HG03469 (cell line): ENCODE data around the gene CSPG4.
"Not testable (repeated sequence)": the region's sequence is repeated elsewhere in the genome, so short reads cannot be mapped to it uniquely, and the experiment has no call there.

Experiments used
- ATAC-seq: cut with Tn5 transposase; IDR thresholded peaks from one replicate; pipeline ENCODE4 v1.9.1; 2021; ENCODE audit warnings: mild to moderate bottlenecking, moderate library complexity, moderate number of reproducible peaks; ENCODE audit not compliant: unreplicated experiment

CSPG4 gene

GRCh38 chr15:75742346-75742745, 29.7 kb upstream of the CSPG4 start:
- not testable (repeated sequence) for ATAC-seq

GRCh38 chr15:75739791-75740190, 27.1 kb upstream of the CSPG4 start:
- no peak for ATAC-seq

GRCh38 chr15:75738647-75739325, 26.1 kb upstream of the CSPG4 start:
- ATAC-seq = peak; percentile 72

- ATAC-seq = no peak
These were observed 25.5 kb upstream of the CSPG4 start for GRCh38 chr15:75738014-75738646.

- not testable (repeated sequence) for ATAC-seq
These were observed 24.7 kb upstream of the CSPG4 start for GRCh38 chr15:75737116-75738013.

GRCh38 chr15:75736256-75736655, 23.6 kb upstream of the CSPG4 start:
- no peak for ATAC-seq

- ATAC-seq = not testable (repeated sequence)
These were observed 22.5 kb upstream of the CSPG4 start for GRCh38 chr15:75734861-75735760.

- no peak for ATAC-seq
These were observed 21.4 kb upstream of the CSPG4 start for GRCh38 chr15:75733761-75734651.

GRCh38 chr15:75732809-75733451, 20.3 kb upstream of the CSPG4 start:
- no peak for ATAC-seq

- no peak for ATAC-seq
These were observed 19.6 kb upstream of the CSPG4 start for GRCh38 chr15:75732177-75732808.

GRCh38 chr15:75731248-75732151, 18.9 kb upstream of the CSPG4 start:
- ATAC-seq = no peak

GRCh38 chr15:75730376-75731247, 18.0 kb upstream of the CSPG4 start:
- not testable (repeated sequence) for ATAC-seq

GRCh38 chr15:75729326-75730069, 16.9 kb upstream of the CSPG4 start:
- ATAC-seq = no peak

- no peak for ATAC-seq
These were observed 15.4 kb upstream of the CSPG4 start for GRCh38 chr15:75727851-75728715.

- no peak for ATAC-seq
These were observed 14.4 kb upstream of the CSPG4 start for GRCh38 chr15:75727031-75727531.
